GM21825 (cell line): ENCODE measurements around the gene CCDC178.
"Not testable (repeated sequence)": the region's sequence is repeated elsewhere in the genome, so short reads cannot be mapped to it uniquely, and the experiment has no call there.

Experiments used
- ATAC-seq: cut with Tn5 transposase; IDR thresholded peaks from one replicate; pipeline ENCODE4 v1.9.1; 2021; ENCODE audit warnings: mild to moderate bottlenecking, moderate library complexity; ENCODE audit not compliant: unreplicated experiment

CCDC178 gene

GRCh38 chr18:33369711-33370449 lies 70.6 kb downstream of the CCDC178 start:
- ATAC-seq: no peak

DNA sequence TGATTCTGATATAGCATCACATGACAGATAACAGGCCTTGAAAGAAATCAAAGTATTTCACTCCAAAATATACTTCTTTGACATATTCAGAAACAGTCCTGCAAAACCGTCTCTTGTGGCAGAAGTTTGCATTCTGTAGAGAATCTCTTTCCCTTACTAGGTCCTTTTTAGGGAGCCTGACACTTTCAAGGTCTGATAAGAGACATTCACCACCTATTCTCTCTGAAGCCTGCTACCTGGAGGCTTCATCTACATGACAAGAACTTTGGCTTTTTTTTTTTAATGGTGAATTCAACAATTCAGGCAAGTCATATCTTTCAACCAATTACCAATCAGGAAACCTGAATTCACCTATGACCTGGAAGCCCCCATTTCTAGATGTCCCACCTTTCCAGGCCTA lies 83.8 kb downstream of the CCDC178 start:
- no peak for ATAC-seq

GRCh38 chr18:33355756-33356155 lies 84.8 kb downstream of the CCDC178 start:
- no peak for ATAC-seq

- ATAC-seq: no peak
These were observed 85.3 kb downstream of the CCDC178 start for GRCh38 chr18:33355263-33355662.

GRCh38 chr18:33350256-33350655 lies 90.3 kb downstream of the CCDC178 start:
- no peak for ATAC-seq

- not testable (repeated sequence) for ATAC-seq
These were observed 100.8 kb downstream of the CCDC178 start for GRCh38 chr18:33339733-33340132.

DNA sequence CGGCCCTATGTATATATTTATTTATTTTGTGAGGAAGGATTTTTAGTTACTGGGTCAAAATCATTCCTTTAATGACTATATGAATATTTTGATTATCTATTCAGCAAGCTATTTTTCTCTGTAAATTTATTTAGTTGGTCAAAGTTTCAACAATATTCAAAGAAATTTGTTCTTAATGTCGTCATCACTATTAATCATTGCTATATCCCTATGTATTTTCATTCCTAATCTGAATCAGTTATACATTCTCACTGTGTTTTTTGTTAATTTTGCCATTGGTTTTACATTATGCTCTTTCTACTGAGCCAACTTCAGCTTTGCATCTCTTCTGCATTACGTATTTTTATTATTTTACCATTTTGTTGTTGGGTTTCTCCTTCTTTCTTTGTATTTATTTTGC lies 105.7 kb downstream of the CCDC178 start:
- ATAC-seq: no peak

DNA sequence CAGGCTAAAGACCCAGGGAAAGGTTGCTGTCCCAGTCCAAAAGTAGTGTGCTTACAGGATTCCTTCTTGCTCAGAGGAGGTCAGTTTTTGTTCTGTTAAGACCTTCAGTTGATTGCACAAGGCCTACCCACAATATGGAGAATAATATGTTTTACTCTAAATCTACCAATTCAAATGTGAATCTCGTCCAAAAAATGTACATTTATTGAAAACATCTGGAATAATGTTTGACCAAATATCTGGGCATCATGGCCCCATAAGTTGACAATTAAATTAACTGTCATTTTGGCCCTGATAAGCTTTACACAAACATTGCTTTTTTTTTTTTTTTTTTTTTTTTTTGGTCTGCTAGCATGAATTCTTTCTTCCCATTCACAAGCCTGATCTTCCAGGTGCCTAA lies 109.8 kb downstream of the CCDC178 start:
- no peak for ATAC-seq

DNA sequence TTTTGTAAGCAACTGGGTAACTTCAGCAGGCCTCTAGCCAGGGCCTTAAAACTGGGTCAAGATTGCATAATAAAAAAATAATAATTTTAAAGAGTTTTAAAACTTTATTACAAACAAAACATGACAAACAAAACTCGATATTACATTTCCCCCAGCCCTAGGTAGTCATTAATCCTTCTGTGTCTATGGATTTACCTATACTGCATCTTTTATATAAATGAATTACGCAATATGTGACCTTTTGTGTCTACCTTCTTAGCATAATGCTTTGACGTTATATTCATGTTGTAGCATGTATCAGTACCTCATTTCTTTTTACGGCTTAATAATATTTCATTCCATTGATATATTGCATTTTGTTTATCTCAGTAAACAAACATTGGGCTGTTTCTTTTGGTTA lies 113.5 kb downstream of the CCDC178 start:
- no peak for ATAC-seq

GRCh38 chr18:33317640-33318039 lies 122.9 kb downstream of the CCDC178 start:
- ATAC-seq: no peak

DNA sequence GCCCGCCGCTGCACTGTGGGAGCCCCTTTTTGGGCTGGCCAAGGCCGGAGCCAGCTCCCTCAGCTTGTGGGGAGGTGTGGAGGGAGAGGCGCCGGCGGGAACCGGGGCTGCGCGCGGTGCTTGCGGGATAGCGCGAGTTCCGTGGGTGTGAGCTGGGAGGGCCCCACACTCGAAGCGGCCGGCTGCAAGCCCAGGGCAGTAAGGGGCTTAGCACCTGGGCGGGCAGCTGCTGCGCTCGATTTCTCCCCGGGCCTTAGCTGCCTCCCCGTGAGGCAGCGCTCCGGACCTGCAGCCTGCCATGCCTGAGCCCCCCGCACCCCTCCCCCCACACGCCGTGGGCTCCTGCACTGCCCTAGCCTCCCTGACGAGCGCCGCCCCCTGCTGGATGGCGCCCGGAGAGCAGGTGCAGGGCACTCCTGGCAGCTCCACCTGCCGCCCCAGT lies 124.4 kb downstream of the CCDC178 start:
- ATAC-seq: no peak

DNA sequence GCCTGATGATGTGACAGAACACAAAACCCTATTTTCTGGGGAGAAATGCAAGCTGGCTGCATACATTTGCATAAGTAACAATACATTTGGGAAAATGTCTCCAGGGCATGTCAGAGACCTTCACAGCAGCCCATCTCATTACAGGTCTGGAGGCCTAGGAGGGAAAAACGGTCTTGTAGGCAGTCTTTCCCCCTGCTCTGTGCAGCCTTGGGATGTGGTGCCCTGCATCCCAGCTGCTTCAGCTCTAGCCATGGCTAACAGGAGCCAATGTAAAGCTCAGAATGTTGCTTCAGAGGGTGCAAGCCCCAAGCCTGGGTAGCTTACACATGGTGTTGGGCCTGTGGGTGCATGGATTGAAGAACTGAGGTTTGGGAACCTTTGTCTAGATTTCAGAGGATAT lies 133.0 kb downstream of the CCDC178 start:
- ATAC-seq: no peak

- no peak for ATAC-seq
These were observed 136.2 kb downstream of the CCDC178 start for GRCh38 chr18:33304277-33304676.

DNA sequence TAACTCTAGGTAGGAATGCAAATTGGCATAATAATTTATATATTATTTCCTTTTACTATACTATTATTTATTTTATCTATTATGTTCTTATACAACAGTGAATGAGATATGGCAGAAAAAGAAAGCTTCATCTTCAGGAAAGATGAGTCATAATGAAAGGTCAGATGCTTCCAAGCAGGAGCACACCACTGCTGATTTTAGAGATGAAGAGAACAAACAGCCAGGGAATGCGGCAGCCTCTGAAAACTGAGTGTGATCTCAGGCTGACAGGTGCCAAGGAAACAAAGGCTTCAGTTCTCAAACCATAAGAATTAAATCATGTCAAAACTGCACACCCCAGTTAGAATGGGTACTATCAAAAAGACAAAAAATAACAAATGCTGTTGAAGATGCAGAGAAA lies 149.0 kb downstream of the CCDC178 start:
- ATAC-seq: no peak

- ATAC-seq: no peak
These were observed 152.3 kb downstream of the CCDC178 start for GRCh38 chr18:33288082-33288716.

GRCh38 chr18:33282709-33283333 lies 157.7 kb downstream of the CCDC178 start:
- no peak for ATAC-seq

GRCh38 chr18:33282142-33282541 lies 158.4 kb downstream of the CCDC178 start:
- ATAC-seq: no peak

DNA sequence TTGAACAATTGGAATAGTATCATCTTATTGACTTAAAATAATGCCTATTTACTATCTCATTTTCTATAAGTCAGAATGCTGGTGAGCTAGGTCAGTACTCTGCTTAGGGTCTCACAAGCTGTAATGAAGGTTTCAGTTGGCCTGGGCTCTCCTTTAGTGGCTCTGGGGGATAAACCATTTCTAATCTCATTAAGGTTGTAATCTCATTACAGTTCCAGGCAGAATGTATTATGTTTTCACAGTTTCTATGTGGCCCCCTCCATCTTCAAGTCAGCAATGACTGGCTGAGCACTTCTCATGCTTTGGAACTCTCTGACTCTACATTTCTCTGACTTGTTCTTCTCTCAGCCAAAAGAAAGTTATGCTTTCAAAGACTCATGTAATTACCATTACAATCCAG lies 163.1 kb downstream of the CCDC178 start:
- no peak for ATAC-seq

DNA sequence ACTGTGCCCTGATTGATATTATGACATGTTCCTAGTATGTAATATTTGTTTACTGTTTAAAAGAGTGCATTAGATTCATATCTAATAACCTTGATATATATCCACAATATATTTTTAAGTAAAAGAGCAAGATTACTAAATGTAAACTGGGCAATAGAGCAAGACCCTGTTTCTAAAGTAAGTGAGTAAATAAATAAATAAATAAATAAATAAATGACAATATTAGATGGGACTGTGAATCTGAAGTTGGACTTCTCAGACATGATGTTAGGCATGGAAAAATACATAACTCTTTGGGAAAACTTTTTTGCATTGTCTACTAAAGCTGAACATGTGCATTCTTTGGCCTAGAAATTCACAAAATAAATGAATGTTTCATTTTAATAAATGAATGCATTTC lies 164.7 kb downstream of the CCDC178 start:
- no peak for ATAC-seq

GRCh38 chr18:33270297-33270696 lies 170.2 kb downstream of the CCDC178 start:
- ATAC-seq: no peak

GRCh38 chr18:33269223-33269622 lies 171.3 kb downstream of the CCDC178 start:
- no peak for ATAC-seq

GRCh38 chr18:33264566-33264965 lies 176.0 kb downstream of the CCDC178 start:
- no peak for ATAC-seq
